Measurements from ENCODE around the gene C9orf43.

GRCh38 chr9:113462781-113463286 lies 52.3 kb downstream of the C9orf43 start:
- TF ChIP-seq EZH2 (IDR thresholded peaks at IDR 0.05; ENCODE audit: borderline replicate concordance, low read depth, low read length, severe bottlenecking) (no peak), CTCF (IDR thresholded peaks at IDR 0.05; ENCODE audit: borderline replicate concordance, extremely low read depth, low read length, poor library complexity, severe bottlenecking) (no peak)

Measured in DND-41 (cell line).